Liver (tissue), 9 donors: ENCODE data around the gene SOX13. TPM values are rescaled to one million over a fixed set of nuclear protein-coding genes. Genes with fewer than 3 reads are reported as not detected.

ENCODE experiments used
- DNase-seq: peaks from one replicate; pipeline ENCODE4 v3.0.0-alpha.2; 2017; ENCODE audit warnings: low spot score
- H3K27ac ChIP-seq, 2 donors: one replicate each; pipeline ENCODE4 v1.7.0; 2013; ENCODE audit warnings: inconsistent platforms in 2 of 2, low read length in 2 of 2, control low read depth in 1 of 2, low read depth in 1 of 2, mild to moderate bottlenecking in 1 of 2
- H3K27me3 ChIP-seq, 4 donors: one replicate each; pipeline versions ENCODE4 v1.6.1 to v1.7.0; 2013; ENCODE audit warnings: low read length in 3 of 4, inconsistent platforms in 1 of 4, mild to moderate bottlenecking in 1 of 4, moderate library complexity in 1 of 4; ENCODE audit not compliant: control insufficient read depth in 4 of 4, insufficient read depth in 4 of 4
- H3K36me3 ChIP-seq, 4 donors: one replicate each; pipeline versions ENCODE4 v1.6.1 to v1.7.0; 2013; ENCODE audit warnings: low read length in 3 of 4, mild to moderate bottlenecking in 3 of 4, low read depth in 1 of 4, moderate library complexity in 1 of 4; ENCODE audit not compliant: control insufficient read depth in 4 of 4, insufficient read depth in 3 of 4
- H3K4me1 ChIP-seq, 4 donors: one replicate each; pipeline versions ENCODE4 v1.6.1 to v1.7.0; 2013; ENCODE audit warnings: low read length in 3 of 4, mild to moderate bottlenecking in 3 of 4, moderate library complexity in 1 of 4; ENCODE audit not compliant: control insufficient read depth in 4 of 4, insufficient read depth in 4 of 4
- H3K4me3 ChIP-seq, 3 donors: one replicate each; pipeline versions ENCODE4 v1.6.1 to v1.7.0; 2013; ENCODE audit warnings: low read length in 3 of 3, control low read depth in 1 of 3, low read depth in 1 of 3, mild to moderate bottlenecking in 1 of 3
- H3K9ac ChIP-seq, 2 donors: one replicate each; pipeline ENCODE4 v1.7.0; 2013; ENCODE audit warnings: low read length in 2 of 2, mild to moderate bottlenecking in 2 of 2, moderate library complexity in 2 of 2, control low read depth in 1 of 2, low read depth in 1 of 2
- H3K9me3 ChIP-seq, 4 donors: one replicate each; pipeline versions ENCODE4 v1.6.1 to v1.7.0; 2013; ENCODE audit warnings: low read length in 3 of 4; ENCODE audit not compliant: control insufficient read depth in 4 of 4
- EGR1 ChIP-seq, 2 donors: IDR thresholded peaks; 2 replicates each; pipeline ENCODE4 v1.6.1; 2016 to 2018; ENCODE audit warnings: antibody characterized with exemption in 2 of 2, low read depth in 2 of 2
- FOXA1 ChIP-seq: IDR thresholded peaks from 2 replicates; pipeline ENCODE4 v1.6.1; 2016; ENCODE audit warnings: antibody characterized with exemption
- FOXA2 ChIP-seq: IDR thresholded peaks from 2 replicates; pipeline ENCODE4 v1.6.1; 2016; ENCODE audit warnings: antibody characterized with exemption
- GABPA ChIP-seq, 2 donors: IDR thresholded peaks in 1 of 2; conservative IDR thresholded peaks in 1 of 2; 2 replicates each; pipeline ENCODE4 v1.6.1; 2016; ENCODE audit warnings: antibody characterized with exemption in 2 of 2, mild to moderate bottlenecking in 1 of 2, moderate library complexity in 1 of 2
- HNF4A ChIP-seq, 2 donors: conservative IDR thresholded peaks; 2 replicates each; pipeline ENCODE4 v1.6.1; 2016; ENCODE audit warnings: antibody characterized with exemption in 2 of 2, mild to moderate bottlenecking in 2 of 2
- HNF4G ChIP-seq: IDR thresholded peaks from 2 replicates; pipeline ENCODE4 v1.6.1; 2016; ENCODE audit warnings: antibody characterized with exemption
- JUND ChIP-seq, 2 donors: IDR thresholded peaks; 2 replicates each; pipeline ENCODE4 v1.6.1; 2016; ENCODE audit warnings: antibody characterized with exemption in 2 of 2
- NR2F2 ChIP-seq: IDR thresholded peaks from 2 replicates; pipeline ENCODE4 v1.6.1; 2016; ENCODE audit warnings: antibody characterized with exemption
- SP1 ChIP-seq: IDR thresholded peaks from 2 replicates; pipeline ENCODE4 v1.6.1; 2018; ENCODE audit warnings: antibody characterized with exemption, mild to moderate bottlenecking
- TAF1 ChIP-seq: conservative IDR thresholded peaks from 2 replicates; pipeline ENCODE4 v1.6.1; 2016; ENCODE audit warnings: antibody characterized with exemption, mild to moderate bottlenecking
- YY1 ChIP-seq: IDR thresholded peaks from 2 replicates; pipeline ENCODE4 v1.6.1; 2016; ENCODE audit warnings: antibody characterized with exemption, mild to moderate bottlenecking
- WGBS: extraction: QIAGEN DNeasy Blood & Tissue Kit; methylation state at CpG from one replicate; pipeline ENCODE4 v1.1.7; 2013; 5-methylcytosine and 5-hydroxymethylcytosine counted together
- polyA plus RNA-seq, 2 donors: library from polyadenylated mRNA; stranded (reverse) in 1 of 2; unstranded in 1 of 2; fragments of 200-250 nt in 1 of 2; fragments of >200 nt in 1 of 2; fragmentation: Nextera tagmentation in 1 of 2; extraction: Ambion mirVana in 1 of 2; gene quantifications; one replicate each; pipeline versions ENCODE4 v1.2.1 to v1.2.3, GENCODE V29; 2013 to 2015
- total RNA-seq, 2 donors: library from RNA; depleted of rRNA; stranded (reverse); fragments of >200 nt; gene quantifications; one replicate each; pipeline ENCODE4 v1.2.3, GENCODE V29; 2014
- TF ChIP-seq, protein P1 (sequence below): IDR thresholded peaks from 2 replicates; pipeline ENCODE4 v1.6.1; 2016; ENCODE audit warnings: antibody characterized with exemption
- TF ChIP-seq, protein P2 (sequence below): IDR thresholded peaks from 2 replicates; pipeline ENCODE4 v1.6.1; 2016; ENCODE audit warnings: antibody characterized with exemption, mild to moderate bottlenecking
- TF ChIP-seq, protein P3 (sequence below): IDR thresholded peaks from 2 replicates; pipeline ENCODE4 v1.6.1; 2016; ENCODE audit warnings: antibody characterized with exemption
- TF ChIP-seq, protein P4 (sequence below): IDR thresholded peaks from 2 replicates; pipeline ENCODE4 v1.6.1; 2016; ENCODE audit warnings: antibody characterized with exemption
- donor health status: healthy.
- donor health status: healthy.
- donor health status: healthy.
- donor health status: healthy.
- donor health status: healthy.

The SOX13 gene
- total and polyA plus RNA-seq, 4 donors, result 7.8 to 15.5 (median 8.7) TPM

DNA sequence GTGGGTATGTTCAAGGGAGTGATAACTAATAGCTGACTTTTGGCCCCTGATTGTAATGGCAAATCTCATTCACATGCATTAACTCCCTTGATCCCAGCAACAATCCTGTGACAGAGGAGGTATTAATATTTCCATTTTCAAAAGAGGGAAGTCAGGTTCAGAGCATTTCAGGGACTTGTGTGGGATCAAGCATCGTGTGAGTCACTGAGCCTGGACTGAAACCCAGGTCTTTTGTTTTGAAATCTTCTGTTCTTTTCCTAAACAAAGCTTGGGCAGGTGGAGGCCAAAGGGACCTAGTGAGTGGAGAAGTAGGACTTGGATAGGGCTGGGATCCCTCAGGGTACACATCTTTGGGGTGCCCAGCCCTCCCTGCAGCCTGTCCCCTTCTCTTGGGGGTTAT lies 41.0 kb downstream of the SOX13 start:
- Histone ChIP-seq H3K9me3 (no peaks in the 10 kb centered on the region), H3K27me3 (no peaks in the 10 kb centered on the region), H3K27ac (no peak overlapping the region), H3K4me3 (no peak overlapping the region), H3K4me1 (no peaks in the 10 kb centered on the region), H3K36me3 (peaks cover under 1 to 28% (median 7%) of the 10 kb centered on the region in 4 donors), H3K9ac (no peak overlapping the region)
- WGBS, result 86% methylated on average over 1 of the region's 1 CpG
- no peak for DNase-seq
- no peak for TF ChIP-seq TAF1

DNA sequence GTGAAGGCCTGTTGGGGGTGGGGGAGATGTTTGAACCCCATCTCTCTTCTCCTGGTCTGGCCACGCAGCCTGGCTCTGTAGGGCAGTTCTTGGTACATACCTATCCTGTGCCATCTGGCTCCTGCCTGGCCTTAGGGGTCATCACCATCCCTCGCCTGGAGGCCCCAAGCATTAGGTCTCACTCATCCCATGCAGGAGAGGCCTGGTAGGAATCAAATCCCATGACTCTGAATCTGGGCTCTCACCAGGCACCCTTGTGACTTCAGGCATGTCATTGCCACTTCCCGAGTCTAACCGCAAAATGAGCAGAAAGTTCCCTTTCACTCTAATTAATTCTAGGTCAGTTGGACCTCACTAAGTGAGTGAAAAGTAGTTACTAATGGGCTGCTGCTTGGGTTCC lies 41.7 kb downstream of the SOX13 start:
- H3K4me1 ChIP-seq, result no peaks in the 10 kb centered on the region
- H3K36me3 ChIP-seq, result peaks cover 3 to 31% (median 9%) of the 10 kb centered on the region in 4 donors
- no peaks in the 10 kb centered on the region for H3K27me3 ChIP-seq
- no peaks in the 10 kb centered on the region for H3K9me3 ChIP-seq
- WGBS, result 98% methylated on average over 4 of the region's 4 CpGs
- H3K27ac ChIP-seq, result no peak overlapping the region
- no peak for TF ChIP-seq HNF4G
- TF ChIP-seq TAF1, result no peak
- TF ChIP-seq, protein P1, sequence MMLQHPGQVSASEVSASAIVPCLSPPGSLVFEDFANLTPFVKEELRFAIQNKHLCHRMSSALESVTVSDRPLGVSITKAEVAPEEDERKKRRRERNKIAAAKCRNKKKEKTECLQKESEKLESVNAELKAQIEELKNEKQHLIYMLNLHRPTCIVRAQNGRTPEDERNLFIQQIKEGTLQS, result no peak
- DNase-seq, result no peak
- H3K4me3 ChIP-seq, result no peak overlapping the region
- no peak overlapping the region for H3K9ac ChIP-seq

DNA sequence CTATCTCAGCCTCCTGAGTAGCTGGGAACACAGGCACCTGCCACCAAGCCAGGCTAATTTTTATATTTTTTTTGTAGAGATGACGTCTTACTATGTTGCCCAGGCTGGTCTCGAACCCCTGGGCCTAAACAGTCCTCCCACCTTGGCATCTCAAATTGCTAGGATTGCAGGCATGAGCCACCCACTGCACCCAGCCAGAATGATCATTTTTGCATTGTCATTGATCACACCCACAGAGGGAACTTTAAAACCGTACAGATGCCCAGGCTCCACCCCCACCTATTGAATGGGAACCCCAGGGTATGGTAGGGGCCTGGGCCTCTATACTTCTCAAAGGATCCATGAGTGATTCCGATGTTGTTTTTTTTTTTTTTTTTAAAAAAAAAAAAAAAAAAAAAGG lies 42.2 kb downstream of the SOX13 start:
- no peak for DNase-seq
- no peaks in the 10 kb centered on the region for H3K27me3 ChIP-seq
- no peak overlapping the region for H3K27ac ChIP-seq
- no peaks in the 10 kb centered on the region for H3K9me3 ChIP-seq
- 86% methylated on average over 4 of the region's 4 CpGs for WGBS
- H3K4me1 ChIP-seq, result no peaks in the 10 kb centered on the region
- no peak overlapping the region for H3K9ac ChIP-seq
- peaks cover 3 to 33% (median 9%) of the 10 kb centered on the region in 4 donors for H3K36me3 ChIP-seq
- no peak overlapping the region for H3K4me3 ChIP-seq
- no peak for TF ChIP-seq HNF4A (conservative IDR thresholded peaks at IDR 0.05)
- TF ChIP-seq HNF4G, result no peak

DNA sequence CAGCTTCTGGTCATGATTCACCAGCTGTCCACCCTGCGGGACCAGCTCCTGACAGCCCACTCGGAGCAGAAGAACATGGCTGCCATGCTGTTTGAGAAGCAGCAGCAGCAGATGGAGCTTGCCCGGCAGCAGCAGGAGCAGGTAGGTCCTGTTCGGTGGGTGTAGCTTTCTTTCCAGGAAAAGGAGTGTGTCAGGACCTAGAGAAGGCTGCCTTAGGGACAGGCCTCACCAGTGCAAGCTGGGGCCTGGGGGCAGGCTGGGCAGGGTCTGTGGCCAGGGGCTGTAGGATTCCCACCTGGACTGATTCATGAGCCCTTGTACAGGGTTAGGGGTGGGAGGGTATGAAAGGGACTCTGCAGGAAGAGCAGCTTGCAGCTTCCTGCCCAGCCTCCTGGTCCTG lies 43.6 kb downstream of the SOX13 start:
- Histone ChIP-seq H3K36me3 (peaks cover 4 to 39% (median 11%) of the 10 kb centered on the region in 4 donors), H3K27me3 (no peaks in the 10 kb centered on the region), H3K9ac (no peak overlapping the region), H3K9me3 (no peaks in the 10 kb centered on the region), H3K4me1 (no peaks in the 10 kb centered on the region), H3K4me3 (no peak overlapping the region), H3K27ac (no peak overlapping the region)
- no peak for DNase-seq
- WGBS, result 82% methylated on average over 4 of the region's 4 CpGs
- TF ChIP-seq, protein P2, sequence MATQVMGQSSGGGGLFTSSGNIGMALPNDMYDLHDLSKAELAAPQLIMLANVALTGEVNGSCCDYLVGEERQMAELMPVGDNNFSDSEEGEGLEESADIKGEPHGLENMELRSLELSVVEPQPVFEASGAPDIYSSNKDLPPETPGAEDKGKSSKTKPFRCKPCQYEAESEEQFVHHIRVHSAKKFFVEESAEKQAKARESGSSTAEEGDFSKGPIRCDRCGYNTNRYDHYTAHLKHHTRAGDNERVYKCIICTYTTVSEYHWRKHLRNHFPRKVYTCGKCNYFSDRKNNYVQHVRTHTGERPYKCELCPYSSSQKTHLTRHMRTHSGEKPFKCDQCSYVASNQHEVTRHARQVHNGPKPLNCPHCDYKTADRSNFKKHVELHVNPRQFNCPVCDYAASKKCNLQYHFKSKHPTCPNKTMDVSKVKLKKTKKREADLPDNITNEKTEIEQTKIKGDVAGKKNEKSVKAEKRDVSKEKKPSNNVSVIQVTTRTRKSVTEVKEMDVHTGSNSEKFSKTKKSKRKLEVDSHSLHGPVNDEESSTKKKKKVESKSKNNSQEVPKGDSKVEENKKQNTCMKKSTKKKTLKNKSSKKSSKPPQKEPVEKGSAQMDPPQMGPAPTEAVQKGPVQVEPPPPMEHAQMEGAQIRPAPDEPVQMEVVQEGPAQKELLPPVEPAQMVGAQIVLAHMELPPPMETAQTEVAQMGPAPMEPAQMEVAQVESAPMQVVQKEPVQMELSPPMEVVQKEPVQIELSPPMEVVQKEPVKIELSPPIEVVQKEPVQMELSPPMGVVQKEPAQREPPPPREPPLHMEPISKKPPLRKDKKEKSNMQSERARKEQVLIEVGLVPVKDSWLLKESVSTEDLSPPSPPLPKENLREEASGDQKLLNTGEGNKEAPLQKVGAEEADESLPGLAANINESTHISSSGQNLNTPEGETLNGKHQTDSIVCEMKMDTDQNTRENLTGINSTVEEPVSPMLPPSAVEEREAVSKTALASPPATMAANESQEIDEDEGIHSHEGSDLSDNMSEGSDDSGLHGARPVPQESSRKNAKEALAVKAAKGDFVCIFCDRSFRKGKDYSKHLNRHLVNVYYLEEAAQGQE, result no peak
- TF ChIP-seq JUND (IDR thresholded peaks at IDR 0.05), result no peak
- TF ChIP-seq SP1, result no peak
- TF ChIP-seq NR2F2, result no peak
- no peak for TF ChIP-seq TAF1
- TF ChIP-seq GABPA (IDR thresholded peaks at IDR 0.05 in 1 of 2, conservative IDR thresholded peaks at IDR 0.05 in 1 of 2), result no peak
- no peak for TF ChIP-seq FOXA1
- TF ChIP-seq, protein P3, sequence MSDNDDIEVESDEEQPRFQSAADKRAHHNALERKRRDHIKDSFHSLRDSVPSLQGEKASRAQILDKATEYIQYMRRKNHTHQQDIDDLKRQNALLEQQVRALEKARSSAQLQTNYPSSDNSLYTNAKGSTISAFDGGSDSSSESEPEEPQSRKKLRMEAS, result no peak
- TF ChIP-seq FOXA2, result no peak
- TF ChIP-seq, protein P4, sequence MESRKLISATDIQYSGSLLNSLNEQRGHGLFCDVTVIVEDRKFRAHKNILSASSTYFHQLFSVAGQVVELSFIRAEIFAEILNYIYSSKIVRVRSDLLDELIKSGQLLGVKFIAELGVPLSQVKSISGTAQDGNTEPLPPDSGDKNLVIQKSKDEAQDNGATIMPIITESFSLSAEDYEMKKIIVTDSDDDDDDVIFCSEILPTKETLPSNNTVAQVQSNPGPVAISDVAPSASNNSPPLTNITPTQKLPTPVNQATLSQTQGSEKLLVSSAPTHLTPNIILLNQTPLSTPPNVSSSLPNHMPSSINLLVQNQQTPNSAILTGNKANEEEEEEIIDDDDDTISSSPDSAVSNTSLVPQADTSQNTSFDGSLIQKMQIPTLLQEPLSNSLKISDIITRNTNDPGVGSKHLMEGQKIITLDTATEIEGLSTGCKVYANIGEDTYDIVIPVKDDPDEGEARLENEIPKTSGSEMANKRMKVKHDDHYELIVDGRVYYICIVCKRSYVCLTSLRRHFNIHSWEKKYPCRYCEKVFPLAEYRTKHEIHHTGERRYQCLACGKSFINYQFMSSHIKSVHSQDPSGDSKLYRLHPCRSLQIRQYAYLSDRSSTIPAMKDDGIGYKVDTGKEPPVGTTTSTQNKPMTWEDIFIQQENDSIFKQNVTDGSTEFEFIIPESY, result no peak
- TF ChIP-seq YY1, result no peak
- TF ChIP-seq HNF4A (conservative IDR thresholded peaks at IDR 0.05), result no peak
- no peak for TF ChIP-seq EGR1 (IDR thresholded peaks at IDR 0.05; ENCODE audit: low read depth in 2 of 2)
